Naive thymus-derived CD4-positive, alpha-beta T cell (primary cell): Measurements from ENCODE around the gene ACTN4. TPM values are rescaled to one million over a fixed set of nuclear protein-coding genes. Genes with fewer than 3 reads are reported as not detected.

Source experiments
- ATAC-seq: fragments of 150-1000 bp; cut with Tn5 transposase; 2 replicates; pipeline ENCODE4 v1.10.0; 2021; ENCODE audit warnings: mild to moderate bottlenecking, moderate library complexity
- CTCF ChIA-PET: fragments of 350-600 bp; sonication (Branson Sonifier 250); formaldehyde crosslinking; loops from one replicate; lab custom pipeline; 2021; ENCODE audit warnings: antibody characterized with exemption; lab: Charles Lee
- POLR2A ChIA-PET: fragments of 350-600 bp; sonication (Branson Sonifier 250); formaldehyde crosslinking; loops from one replicate; lab custom pipeline; 2021; ENCODE audit warnings: antibody characterized with exemption, inconsistent platforms; lab: Charles Lee
- DNase-seq, 9 donors: peaks; one replicate each; pipeline versions ENCODE4 v3.0.0 to v3.0.0-alpha.2; 2020 to 2022; ENCODE audit warnings: mixed read lengths in 1 of 9
- H3K27ac ChIP-seq: one replicate; pipeline ENCODE4 v1.7.0; 2013; ENCODE audit warnings: mild to moderate bottlenecking, low read depth, low read length, moderate library complexity
- H3K27me3 ChIP-seq, 2 donors: one replicate each; pipeline ENCODE4 v1.7.0; 2013; ENCODE audit warnings: low read length in 2 of 2, mild to moderate bottlenecking in 2 of 2, moderate library complexity in 2 of 2; ENCODE audit not compliant: control insufficient read depth in 2 of 2, insufficient read depth in 2 of 2
- H3K36me3 ChIP-seq, 3 experiments: 1 replicate in 2 of 3; 2 replicates in 1 of 3; pipeline ENCODE4 v1.7.0; 2013; ENCODE audit warnings: low read length in 3 of 3, mild to moderate bottlenecking in 3 of 3, moderate library complexity in 1 of 3; ENCODE audit not compliant: insufficient read depth in 3 of 3, control insufficient read depth in 2 of 3
- H3K4me1 ChIP-seq, 2 donors: one replicate each; pipeline ENCODE4 v1.7.0; 2013; ENCODE audit warnings: low read length in 2 of 2, mild to moderate bottlenecking in 2 of 2, moderate library complexity in 1 of 2; ENCODE audit not compliant: control insufficient read depth in 2 of 2, insufficient read depth in 2 of 2
- H3K4me3 ChIP-seq: 2 replicates; pipeline ENCODE4 v1.7.0; 2013; ENCODE audit warnings: mild to moderate bottlenecking, low read length
- H3K9me3 ChIP-seq, 3 experiments: 1 replicate in 2 of 3; 2 replicates in 1 of 3; pipeline ENCODE4 v1.7.0; 2013; ENCODE audit warnings: low read length in 3 of 3; ENCODE audit not compliant: control insufficient read depth in 2 of 3
- H3K27ac Mint-ChIP-seq, 9 donors: one replicate each; pipeline ENCODE4 v1.8.0; 2020 to 2022; ENCODE audit warnings: mixed read lengths in 9 of 9, mild to moderate bottlenecking in 8 of 9, moderate library complexity in 5 of 9, inconsistent platforms in 2 of 9
- H3K27me3 Mint-ChIP-seq, 5 donors: one replicate each; pipeline ENCODE4 v1.8.0; 2021 to 2022; ENCODE audit warnings: mixed read lengths in 5 of 5, mild to moderate bottlenecking in 1 of 5
- H3K36me3 Mint-ChIP-seq, 5 donors: one replicate each; pipeline ENCODE4 v1.8.0; 2020 to 2022; ENCODE audit warnings: mixed read lengths in 5 of 5, mild to moderate bottlenecking in 3 of 5, inconsistent platforms in 1 of 5
- H3K4me1 Mint-ChIP-seq, 7 donors: one replicate each; pipeline ENCODE4 v1.8.0; 2020 to 2022; ENCODE audit warnings: mixed read lengths in 7 of 7, mild to moderate bottlenecking in 3 of 7, inconsistent platforms in 1 of 7
- H3K4me3 Mint-ChIP-seq, 10 donors: one replicate each; pipeline ENCODE4 v1.8.0; 2020 to 2022; ENCODE audit warnings: mild to moderate bottlenecking in 10 of 10, mixed read lengths in 10 of 10, moderate library complexity in 6 of 10, inconsistent platforms in 2 of 10
- H3K9me3 Mint-ChIP-seq, 11 donors: one replicate each; pipeline ENCODE4 v1.8.0; 2020 to 2022; ENCODE audit warnings: mixed read lengths in 11 of 11, mild to moderate bottlenecking in 4 of 11, inconsistent platforms in 1 of 11, moderate library complexity in 1 of 11
- intact Hi-C, 2 donors: fragments of 100-400 bp; cut with micrococcal nuclease; formaldehyde crosslinking; loops; one replicate each; pipeline ENCODE4 v1.15.1; 2023
- polyA plus RNA-seq, 2 donors: library from polyadenylated mRNA; unstranded; fragments of 300-500 nt; fragmentation: Illumina TruSeq; gene quantifications; one replicate each; pipeline ENCODE4 v1.2.3, GENCODE V29; 2021
- total RNA-seq, 6 experiments: library from RNA in 5 of 6; stranded (reverse) in 5 of 6; gene quantifications; 1 replicate in 5 of 6; 2 replicates in 1 of 6; pipeline ENCODE4 v1.2.3 and lab custom pipeline; 2021 to 2026

Gene ACTN4
- total and polyA plus RNA-seq, 7 experiments from 2014 or later: 2.8 to 355 (median 52.1) TPM

DNA sequence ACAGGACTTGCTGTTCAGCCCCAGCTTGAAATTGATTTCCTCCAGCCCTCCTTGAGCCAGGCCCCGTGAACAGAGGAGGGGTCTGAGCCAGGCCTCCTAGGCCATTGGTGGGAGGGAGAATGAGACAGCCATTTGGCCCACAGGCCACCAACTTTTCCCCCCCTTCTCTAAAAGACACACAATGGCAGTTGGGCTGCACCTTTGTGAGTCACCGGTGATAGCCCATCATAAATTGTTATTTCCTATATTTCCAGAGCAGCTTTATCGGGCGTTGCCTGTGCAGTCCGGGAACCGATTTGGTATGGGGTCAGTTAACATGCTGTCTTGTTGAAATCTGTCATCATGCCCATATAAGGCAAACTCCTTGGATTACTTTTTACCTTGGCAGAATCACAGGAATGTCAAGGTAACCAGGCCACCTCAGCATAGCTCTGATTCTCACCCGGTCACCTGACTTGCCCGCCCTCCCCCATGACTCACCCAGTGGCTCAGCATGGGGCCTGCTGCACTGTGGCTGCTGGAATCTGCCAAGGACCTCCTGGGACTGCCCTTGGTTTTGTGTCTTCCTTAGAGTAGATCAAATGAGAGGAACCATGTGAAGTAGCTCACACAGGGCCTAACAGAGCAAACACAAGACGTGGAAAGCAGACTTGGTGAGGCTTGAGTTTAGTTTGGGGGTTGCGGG, 36.1 kb downstream of the ACTN4 start:
- Mint-ChIP-seq H3K27ac (peak overlapping the region in 1 of 9 donors; percentile 75), H3K4me3 (peak overlapping the region in 1 of 10 donors; percentile 38), H3K4me1 (peaks cover 33 to 88% (median 55%) of the 10 kb centered on the region in 7 donors), H3K27me3 (no peaks in the 10 kb centered on the region), H3K9me3 (peaks cover 0 to 3% (median 0%) of the 10 kb centered on the region in 11 donors), H3K36me3 (peaks cover 0 to 27% (median 8%) of the 10 kb centered on the region in 5 donors)
- intact Hi-C loops: no loop called here
- ChIA-PET POLR2A (no interaction called here), CTCF (no interaction called here)
- no peaks in the 10 kb centered on the region for H3K9me3 ChIP-seq
- no peak overlapping the region for H3K4me3 ChIP-seq
- peaks cover 18 to 84% of the 10 kb centered on the region in 2 donors for H3K4me1 ChIP-seq
- ATAC-seq: peak; percentile 58
- no peaks in the 10 kb centered on the region for H3K27me3 ChIP-seq
- DNase-seq: peak in 1 of 9 donors; percentile 37
- no peak overlapping the region for H3K27ac ChIP-seq
- no peaks in the 10 kb centered on the region for H3K36me3 ChIP-seq

DNA sequence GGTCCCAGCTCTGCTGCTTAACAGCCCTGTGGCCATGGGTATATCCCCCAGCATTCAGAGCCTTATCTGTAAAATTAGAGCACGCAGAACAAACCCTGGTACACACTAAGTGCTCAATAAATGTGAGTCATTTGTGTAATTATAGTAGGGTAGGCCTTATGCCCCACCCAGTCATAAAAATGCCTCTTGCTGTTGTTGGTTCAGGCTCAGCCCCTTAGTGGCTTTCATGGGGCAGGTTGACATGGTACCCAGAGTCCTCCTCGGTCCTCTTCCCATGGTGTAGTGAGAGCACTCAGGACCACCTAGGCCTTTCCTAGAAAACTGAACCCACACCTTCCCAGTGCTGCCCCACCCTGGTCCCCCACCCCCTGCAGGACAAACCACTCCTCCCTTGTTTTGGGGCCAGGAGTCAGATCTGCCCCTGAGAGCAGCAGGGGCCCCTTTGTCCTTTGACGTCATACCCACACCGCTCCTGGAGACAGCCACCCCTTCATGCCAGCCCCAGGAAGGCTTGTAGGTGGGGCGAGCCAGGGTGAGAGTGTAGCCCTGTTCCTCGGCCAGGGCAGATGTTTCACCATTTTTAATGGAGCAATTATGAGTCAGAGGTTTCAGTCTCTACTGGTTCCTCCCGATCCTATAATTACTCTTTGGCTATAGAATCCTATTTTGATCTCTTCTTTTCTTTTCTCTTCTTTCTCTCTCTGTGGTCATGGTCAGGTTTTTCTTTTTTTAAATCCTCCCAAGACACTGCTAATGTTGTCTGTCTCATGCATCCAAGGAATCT, 36.8 kb downstream of the ACTN4 start:
- H3K27me3 ChIP-seq: no peaks in the 10 kb centered on the region

DNA sequence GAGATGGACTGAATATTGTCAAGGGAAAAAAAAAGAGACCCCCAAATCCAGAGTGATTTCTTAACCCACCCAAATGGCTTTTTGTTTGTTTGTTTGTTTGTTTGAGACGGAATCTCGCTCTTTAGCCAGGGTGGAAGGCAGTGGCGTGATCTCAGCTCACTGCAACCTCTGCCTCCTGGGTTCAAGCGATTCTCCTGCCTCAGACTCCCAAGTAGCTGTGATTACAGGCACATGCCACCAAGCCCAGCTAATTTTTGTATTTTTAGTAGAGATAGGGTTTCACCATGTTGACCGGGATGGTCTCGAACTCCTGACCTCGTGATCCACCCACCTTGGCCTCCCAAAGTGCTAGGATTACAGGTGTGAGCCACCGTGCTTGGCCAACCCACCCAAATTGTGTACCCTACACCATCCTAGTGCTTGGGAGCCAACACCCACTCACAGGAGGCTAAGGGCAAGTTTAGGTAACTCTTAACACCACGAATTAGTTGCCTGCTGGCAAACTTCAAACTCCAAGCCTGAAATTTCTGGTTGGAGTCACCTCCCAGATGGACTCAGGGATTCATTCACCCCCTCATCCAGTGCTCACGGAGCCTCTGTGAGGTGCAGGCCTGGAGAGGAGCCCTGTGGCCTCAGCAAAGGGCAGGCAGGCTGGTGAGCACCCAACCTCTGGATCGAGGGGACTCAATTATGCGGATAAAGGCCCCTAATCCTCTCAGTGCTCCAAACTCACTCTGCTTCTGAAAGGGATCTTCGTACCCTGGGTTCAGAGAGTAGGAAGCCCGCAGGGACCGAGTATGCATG, 37.6 kb downstream of the ACTN4 start:
- Mint-ChIP-seq H3K9me3 (peaks cover 0 to 3% (median 0%) of the 10 kb centered on the region in 11 donors), H3K27ac (peak overlapping the region in 1 of 9 donors; percentile 80), H3K4me3 (peak overlapping the region in 2 of 10 donors; percentile 30 to 75), H3K27me3 (no peaks in the 10 kb centered on the region), H3K36me3 (peaks cover 0 to 29% (median 5%) of the 10 kb centered on the region in 5 donors), H3K4me1 (peaks cover 34 to 85% (median 47%) of the 10 kb centered on the region in 7 donors)
- ChIA-PET CTCF (no interaction called here), POLR2A (no interaction called here)
- Histone ChIP-seq H3K9me3 (no peaks in the 10 kb centered on the region), H3K27me3 (no peaks in the 10 kb centered on the region), H3K36me3 (no peaks in the 10 kb centered on the region), H3K4me3 (no peak overlapping the region), H3K27ac (no peak overlapping the region), H3K4me1 (peaks cover 18 to 69% of the 10 kb centered on the region in 2 donors)
- ATAC-seq (no peak), DNase-seq (no peak)
- intact Hi-C loops: no loop called here

More for the DNA sequence above, 36.8 kb downstream of the ACTN4 start:
- H3K36me3 Mint-ChIP-seq: peaks cover 0 to 29% (median 5%) of the 10 kb centered on the region in 5 donors
- Histone ChIP-seq H3K27ac (no peak overlapping the region), H3K4me3 (no peak overlapping the region), H3K9me3 (no peaks in the 10 kb centered on the region), H3K36me3 (no peaks in the 10 kb centered on the region), H3K4me1 (peaks cover 18 to 77% of the 10 kb centered on the region in 2 donors)
- CTCF ChIA-PET: no interaction called here
- ATAC-seq (peak; percentile 57), DNase-seq (no peak)
- intact Hi-C loops: no loop called here
- POLR2A ChIA-PET: no interaction called here
- peaks cover 33 to 88% (median 54%) of the 10 kb centered on the region in 7 donors for H3K4me1 Mint-ChIP-seq
- peak overlapping the region in 1 of 9 donors; percentile 75 for H3K27ac Mint-ChIP-seq
- H3K9me3 Mint-ChIP-seq: peaks cover 0 to 3% (median 0%) of the 10 kb centered on the region in 11 donors
- H3K4me3 Mint-ChIP-seq: peak overlapping the region in 1 of 10 donors; percentile 38
- H3K27me3 Mint-ChIP-seq: no peaks in the 10 kb centered on the region

DNA sequence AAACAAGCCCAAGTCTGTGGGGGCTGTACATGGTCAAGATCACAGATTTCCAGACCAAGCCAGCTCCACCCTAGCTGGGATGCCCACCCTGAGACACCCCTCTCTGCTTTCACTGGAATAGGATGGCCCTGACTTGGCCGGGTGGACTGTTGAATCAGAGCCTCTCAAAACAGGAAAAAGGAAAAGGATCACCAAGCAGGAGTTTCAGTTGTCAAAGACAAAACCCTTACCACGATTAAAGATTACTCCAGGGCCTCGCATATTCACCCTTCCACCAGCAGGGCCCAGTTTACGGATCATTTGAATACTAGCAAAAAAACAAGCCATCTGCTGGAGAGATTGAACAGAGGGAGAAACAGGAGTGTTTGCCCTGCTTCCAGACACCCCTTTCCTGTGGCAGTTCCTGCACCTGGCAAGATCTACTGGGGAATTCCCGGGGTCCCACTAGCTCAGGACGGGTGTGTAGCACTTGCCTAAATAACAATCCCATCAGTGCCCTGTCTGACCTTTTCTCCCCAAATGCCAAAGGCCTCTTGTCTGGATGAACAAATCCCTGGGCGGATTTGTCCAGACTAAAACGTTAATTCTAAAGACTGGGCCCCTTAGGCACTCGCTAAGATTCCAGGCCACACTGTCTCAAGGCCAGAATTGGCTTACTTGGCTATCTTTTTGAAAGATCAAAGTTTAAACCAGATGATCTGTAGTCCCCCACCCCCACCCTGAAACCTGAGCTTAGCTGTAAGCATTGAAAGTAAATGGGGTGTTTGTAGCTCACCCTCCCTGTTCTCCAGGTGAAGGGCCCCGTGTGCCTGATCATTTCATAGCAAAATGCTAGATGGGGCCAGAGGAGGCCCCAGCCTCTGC, 38.4 kb downstream of the ACTN4 start:
- Mint-ChIP-seq H3K4me3 (peak overlapping the region in 4 of 10 donors; percentile 31 to 75 (median 58)), H3K36me3 (peaks cover 0 to 27% (median 5%) of the 10 kb centered on the region in 5 donors), H3K9me3 (peaks cover 0 to 3% (median 0%) of the 10 kb centered on the region in 11 donors), H3K27me3 (no peaks in the 10 kb centered on the region), H3K27ac (peak overlapping the region in 2 of 9 donors; percentile 31 to 80), H3K4me1 (peaks cover 30 to 81% (median 39%) of the 10 kb centered on the region in 7 donors)
- POLR2A ChIA-PET: no interaction called here
- Histone ChIP-seq H3K36me3 (no peaks in the 10 kb centered on the region), H3K4me1 (peaks cover 18 to 68% of the 10 kb centered on the region in 2 donors), H3K4me3 (no peak overlapping the region), H3K27ac (no peak overlapping the region), H3K9me3 (no peaks in the 10 kb centered on the region), H3K27me3 (no peaks in the 10 kb centered on the region)
- CTCF ChIA-PET: interaction anchor here (0.6 to 1.0 kb wide), 2 partner anchors 51 to 245 kb away, joined by 3 read pairs; partner anchors contain the start of genes MRPS12 and SARS2
- ATAC-seq: no peak
- no peak for DNase-seq
- intact Hi-C loops: no loop called here

DNA sequence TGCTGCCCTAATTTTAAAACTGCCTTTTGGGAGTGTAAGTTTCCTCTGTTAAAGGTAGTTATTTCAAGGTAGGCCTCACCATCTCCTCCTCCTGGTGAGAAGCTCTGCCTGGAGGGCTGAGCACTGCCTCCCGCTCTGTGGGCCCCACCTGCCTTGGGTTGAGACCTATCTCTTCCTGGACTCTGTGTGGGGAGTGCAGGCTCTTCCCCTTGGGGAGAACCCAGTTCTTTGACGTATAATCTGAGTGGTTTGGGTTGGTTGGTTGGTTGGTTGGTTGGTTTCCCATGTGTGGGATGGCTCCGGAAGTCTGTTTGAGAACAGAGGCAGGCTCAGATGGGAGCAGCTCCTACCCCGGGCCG, 39.1 kb downstream of the ACTN4 start:
- intact Hi-C loops: no loop called here
- POLR2A ChIA-PET: no interaction called here
- H3K36me3 Mint-ChIP-seq: peaks cover 0 to 27% (median 5%) of the 10 kb centered on the region in 5 donors
- Histone ChIP-seq H3K36me3 (no peaks in the 10 kb centered on the region), H3K27ac (no peak overlapping the region), H3K27me3 (no peaks in the 10 kb centered on the region), H3K9me3 (no peaks in the 10 kb centered on the region), H3K4me3 (no peak overlapping the region), H3K4me1 (peaks cover 18 to 68% of the 10 kb centered on the region in 2 donors)
- H3K4me1 Mint-ChIP-seq: peaks cover 25 to 79% (median 34%) of the 10 kb centered on the region in 7 donors
- no peaks in the 10 kb centered on the region for H3K27me3 Mint-ChIP-seq
- ATAC-seq (peak; percentile 71), DNase-seq (peak in 2 of 9 donors; percentile 10 to 53)
- peak overlapping the region in 8 of 10 donors; percentile 4 to 75 (median 40) for H3K4me3 Mint-ChIP-seq
- H3K9me3 Mint-ChIP-seq: peaks cover 0 to 3% (median 0%) of the 10 kb centered on the region in 11 donors
- H3K27ac Mint-ChIP-seq: peak overlapping the region in 2 of 9 donors; percentile 31 to 80
- CTCF ChIA-PET: interaction anchor here (0.6 to 1.0 kb wide), 2 partner anchors 51 to 244 kb away, joined by 3 read pairs; partner anchors contain the start of genes MRPS12 and SARS2
